Endodermal cell (in vitro differentiated cells): ENCODE data around the gene MACROD2. TPM values are rescaled to one million over a fixed set of nuclear protein-coding genes. Genes with fewer than 3 reads are reported as not detected.

Source experiments
- DNase-seq: peaks from one replicate; pipeline ENCODE4 v3.0.0-alpha.2; 2017
- H3K27ac ChIP-seq: 2 replicates; pipeline ENCODE4 v1.5.1; 2013; ENCODE audit warnings: mild to moderate bottlenecking, low read depth, low read length, moderate library complexity
- H3K27me3 ChIP-seq: 2 replicates; pipeline ENCODE4 v1.6.1; 2013; ENCODE audit warnings: mild to moderate bottlenecking, low read length, moderate library complexity; ENCODE audit not compliant: insufficient read depth, control insufficient read depth, poor library complexity, severe bottlenecking
- H3K36me3 ChIP-seq: 2 replicates; pipeline ENCODE4 v1.7.0; 2013; ENCODE audit warnings: mild to moderate bottlenecking, low read length, moderate library complexity; ENCODE audit not compliant: control insufficient read depth, insufficient read depth
- H3K4me1 ChIP-seq: one replicate; pipeline ENCODE4 v1.7.0; 2013; ENCODE audit warnings: low read length; ENCODE audit not compliant: control insufficient read depth, insufficient read depth
- H3K4me3 ChIP-seq: 2 replicates; pipeline ENCODE4 v1.5.1; 2013; ENCODE audit warnings: mild to moderate bottlenecking, low read length, moderate library complexity
- H3K9ac ChIP-seq: 2 replicates; pipeline ENCODE4 v1.6.1; 2013; ENCODE audit warnings: mild to moderate bottlenecking, low read length, moderate library complexity; ENCODE audit not compliant: poor library complexity, severe bottlenecking; ENCODE audit errors: extremely low read depth
- H3K9me3 ChIP-seq: 2 replicates; pipeline ENCODE4 v1.6.1; 2013; ENCODE audit warnings: mild to moderate bottlenecking, low read length, moderate library complexity; ENCODE audit not compliant: control insufficient read depth
- H3K27ac Mint-ChIP-seq: 2 replicates; pipeline ENCODE4 v1.8.0; 2020; ENCODE audit warnings: mixed read lengths
- H3K27me3 Mint-ChIP-seq: 2 replicates; pipeline ENCODE4 v1.8.0; 2021; ENCODE audit warnings: mild to moderate bottlenecking, mixed read lengths; ENCODE audit not compliant: insufficient read depth
- H3K36me3 Mint-ChIP-seq: 2 replicates; pipeline ENCODE4 v1.8.0; 2020; ENCODE audit warnings: low read depth, mixed read lengths
- H3K4me1 Mint-ChIP-seq: 2 replicates; pipeline ENCODE4 v1.8.0; 2020; ENCODE audit warnings: mixed read lengths
- H3K4me3 Mint-ChIP-seq: 2 replicates; pipeline ENCODE4 v1.8.0; 2020; ENCODE audit warnings: mild to moderate bottlenecking, moderate library complexity, mixed read lengths
- H3K9me3 Mint-ChIP-seq: 2 replicates; pipeline ENCODE4 v1.8.0; 2020; ENCODE audit warnings: mild to moderate bottlenecking, mixed read lengths
- CTCF ChIP-seq: fragments of 200-600 bp; sonication (generic); conservative IDR thresholded peaks from 2 replicates; pipeline ENCODE4 v1.5.0; 2021; ENCODE audit warnings: antibody characterized with exemption, mild to moderate bottlenecking
- WGBS, 2 experiments: methylation state at CpG; one replicate each; pipeline versions ENCODE4 v1.1.5 to v1.1.7; 2013; ENCODE audit warnings: missing lambda C conversion rate in 2 of 2, mixed read lengths in 1 of 2; ENCODE audit not compliant: insufficient coverage in 1 of 2, insufficient read length in 1 of 2; 5-methylcytosine and 5-hydroxymethylcytosine counted together
- total RNA-seq, 2 donors: library from RNA; stranded (reverse); fragmentation: NEBNext Ultra II Directional in 1 of 2; extraction: Animal tissue kit (Norgen Biotek cat#: 25700) in 1 of 2; gene quantifications; 2 replicates in 1 of 2; 3 replicates in 1 of 2; pipeline ENCODE4 v1.2.1, GENCODE V29; 2021

Gene MACROD2
- total RNA-seq, 2 donors from 2014 or later = 2.3 to 4.8 TPM

DNA sequence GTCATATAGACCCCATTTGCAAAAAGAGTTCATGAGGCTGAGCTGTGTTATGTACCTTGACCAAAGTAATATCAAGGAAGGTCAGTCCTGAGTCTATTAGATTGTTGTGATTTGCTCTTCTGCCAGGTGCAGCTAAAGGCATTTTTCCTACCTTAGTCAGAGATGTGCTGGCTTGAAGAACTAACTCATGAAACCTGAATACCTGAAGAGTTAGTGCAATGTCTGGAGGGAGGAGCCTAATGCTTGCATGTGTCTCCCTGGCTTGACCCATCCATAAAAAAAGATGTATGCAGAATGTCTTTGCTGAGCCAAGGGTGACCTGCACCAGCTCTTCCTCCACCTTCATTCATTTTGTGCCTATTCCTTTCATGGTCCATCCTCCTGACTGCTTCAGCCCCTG is 1835.9 kb downstream of the MACROD2 start:
- H3K27ac Mint-ChIP-seq = no peak overlapping the region

GRCh38 chr20:15832512-15832911 is 1837.2 kb downstream of the MACROD2 start:
- peaks cover 27% of the 10 kb centered on the region for H3K4me1 Mint-ChIP-seq
- no peak for DNase-seq
- peaks cover 2% of the 10 kb centered on the region for H3K27me3 Mint-ChIP-seq
- TF ChIP-seq CTCF = no peak
- H3K9ac ChIP-seq = no peak overlapping the region
- H3K4me1 ChIP-seq = no peaks in the 10 kb centered on the region
- 95 to 100% methylated on average over 4 to 6 of the region's 6 CpGs for WGBS, 2 experiments
- H3K9me3 ChIP-seq = no peaks in the 10 kb centered on the region
- H3K9me3 Mint-ChIP-seq = no peaks in the 10 kb centered on the region
- no peak overlapping the region for H3K27ac Mint-ChIP-seq
- no peak overlapping the region for H3K4me3 Mint-ChIP-seq
- H3K36me3 ChIP-seq = no peaks in the 10 kb centered on the region
- H3K27ac ChIP-seq = no peak overlapping the region
- H3K27me3 ChIP-seq = no peaks in the 10 kb centered on the region
- H3K36me3 Mint-ChIP-seq = no peaks in the 10 kb centered on the region
- H3K4me3 ChIP-seq = no peak overlapping the region

More for the DNA sequence above, 1835.9 kb downstream of the MACROD2 start:
- Mint-ChIP-seq H3K36me3 (no peaks in the 10 kb centered on the region), H3K27me3 (peaks cover 2% of the 10 kb centered on the region), H3K4me1 (peaks cover 31% of the 10 kb centered on the region), H3K9me3 (no peaks in the 10 kb centered on the region), H3K4me3 (no peak overlapping the region)
- Histone ChIP-seq H3K9ac (no peak overlapping the region), H3K36me3 (no peaks in the 10 kb centered on the region), H3K4me3 (no peak overlapping the region), H3K27me3 (no peaks in the 10 kb centered on the region), H3K9me3 (no peaks in the 10 kb centered on the region), H3K27ac (no peak overlapping the region), H3K4me1 (peaks cover 2% of the 10 kb centered on the region)
- no peak for DNase-seq
- TF ChIP-seq CTCF = no peak

GRCh38 chr20:15834857-15835256 is 1839.5 kb downstream of the MACROD2 start:
- Mint-ChIP-seq H3K27ac (no peak overlapping the region), H3K9me3 (no peaks in the 10 kb centered on the region), H3K36me3 (no peaks in the 10 kb centered on the region), H3K4me3 (no peak overlapping the region), H3K4me1 (peaks cover 23% of the 10 kb centered on the region), H3K27me3 (peaks cover 2% of the 10 kb centered on the region)
- 89% methylated on average over 3 of the region's 3 CpGs; no CpG with 5 or more reads in 1 of the 2 experiments for WGBS, 2 experiments
- H3K36me3 ChIP-seq = no peaks in the 10 kb centered on the region
- no peak overlapping the region for H3K4me3 ChIP-seq
- H3K4me1 ChIP-seq = no peaks in the 10 kb centered on the region
- H3K9me3 ChIP-seq = no peaks in the 10 kb centered on the region
- H3K9ac ChIP-seq = no peak overlapping the region
- DNase-seq = peak; percentile 49
- no peaks in the 10 kb centered on the region for H3K27me3 ChIP-seq
- H3K27ac ChIP-seq = no peak overlapping the region
- TF ChIP-seq CTCF = no peak
